Chondrocyte (in vitro differentiated cells): ENCODE data around the gene SCARF1. TPM values are rescaled to one million over a fixed set of nuclear protein-coding genes. Genes with fewer than 3 reads are reported as not detected.

Experiments
- DNase-seq: peaks from one replicate; pipeline ENCODE4 v3.0.0; 2021; ENCODE audit warnings: mixed read lengths, low spot score
- H3K27ac Mint-ChIP-seq: one replicate; pipeline ENCODE4 v1.8.0; 2021; ENCODE audit warnings: mild to moderate bottlenecking, moderate library complexity, mixed read lengths; ENCODE audit not compliant: unreplicated experiment
- H3K27me3 Mint-ChIP-seq: 2 replicates; pipeline ENCODE4 v1.8.0; 2021; ENCODE audit warnings: low read depth, mixed read lengths
- H3K36me3 Mint-ChIP-seq: 2 replicates; pipeline ENCODE4 v1.8.0; 2021; ENCODE audit warnings: low read depth, mixed read lengths
- H3K4me1 Mint-ChIP-seq: 2 replicates; pipeline ENCODE4 v1.8.0; 2021; ENCODE audit warnings: low read depth, mild to moderate bottlenecking, mixed read lengths
- H3K4me3 Mint-ChIP-seq: one replicate; pipeline ENCODE4 v1.8.0; 2021; ENCODE audit warnings: mild to moderate bottlenecking, moderate library complexity, mixed read lengths; ENCODE audit not compliant: unreplicated experiment
- H3K9me3 Mint-ChIP-seq: 2 replicates; pipeline ENCODE4 v1.8.0; 2021; ENCODE audit warnings: low read depth, mixed read lengths
- CTCF ChIP-seq: fragments of 200-600 bp; sonication (generic); IDR thresholded peaks from 2 replicates; pipeline ENCODE4 v1.5.0; 2021; ENCODE audit warnings: antibody characterized with exemption, mild to moderate bottlenecking, moderate library complexity
- total RNA-seq: library from RNA; stranded (reverse); gene quantifications from 3 replicates; pipeline ENCODE4 v1.2.1, GENCODE V29; 2021

The SCARF1 gene
- total RNA-seq, 1 donor from 2014 or later = 0.42 TPM

- Mint-ChIP-seq H3K27me3 (peaks cover 3% of the 10 kb centered on the region), H3K9me3 (no peaks in the 10 kb centered on the region), H3K4me1 (peaks cover 4% of the 10 kb centered on the region), H3K27ac (no peak overlapping the region), H3K36me3 (no peaks in the 10 kb centered on the region), H3K4me3 (no peak overlapping the region)
- DNase-seq = no peak
- TF ChIP-seq CTCF = no peak
Measured at GRCh38 chr17:1625053-1625452, 20.5 kb downstream of the SCARF1 start.

DNA sequence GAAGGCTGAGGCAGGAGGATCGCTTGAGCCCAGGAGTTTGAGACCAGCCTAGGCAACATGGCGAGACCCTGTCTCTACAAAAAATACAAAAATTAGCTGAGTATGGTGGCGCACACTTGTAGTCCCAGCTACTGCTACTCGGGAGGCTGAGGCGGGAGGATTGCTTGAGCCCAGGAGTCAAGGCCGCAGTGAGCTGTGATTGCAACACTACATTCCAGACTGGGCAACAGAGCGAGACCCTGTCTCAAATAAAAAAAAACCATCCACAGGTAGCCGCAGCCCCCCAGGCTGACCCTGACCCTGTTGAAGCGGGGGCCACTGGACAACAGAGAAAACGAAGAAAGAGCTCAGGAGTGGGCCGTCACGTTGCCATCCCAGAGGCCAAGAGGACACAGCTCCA lies 20.9 kb downstream of the SCARF1 start:
- Mint-ChIP-seq H3K9me3 (no peaks in the 10 kb centered on the region), H3K4me1 (peaks cover 3% of the 10 kb centered on the region), H3K27ac (no peak overlapping the region), H3K4me3 (no peak overlapping the region), H3K36me3 (no peaks in the 10 kb centered on the region), H3K27me3 (peaks cover 3% of the 10 kb centered on the region)
- TF ChIP-seq CTCF = no peak
- no peak for DNase-seq

GRCh38 chr17:1623057-1623630 lies 22.4 kb downstream of the SCARF1 start:
- no peak for DNase-seq
- Mint-ChIP-seq H3K36me3 (no peaks in the 10 kb centered on the region), H3K4me1 (peaks cover 3% of the 10 kb centered on the region)

GRCh38 chr17:1621273-1621954 lies 24.1 kb downstream of the SCARF1 start:
- DNase-seq = no peak
- H3K4me1 Mint-ChIP-seq = peaks cover 5% of the 10 kb centered on the region
- no peaks in the 10 kb centered on the region for H3K9me3 Mint-ChIP-seq
- peaks cover 3% of the 10 kb centered on the region for H3K27me3 Mint-ChIP-seq
- H3K27ac Mint-ChIP-seq = no peak overlapping the region
- no peak for TF ChIP-seq CTCF
- no peak overlapping the region for H3K4me3 Mint-ChIP-seq
- H3K36me3 Mint-ChIP-seq = no peaks in the 10 kb centered on the region

More at GRCh38 chr17:1623057-1623630, 22.4 kb downstream of the SCARF1 start:
- no peak overlapping the region for H3K27ac Mint-ChIP-seq
- no peak overlapping the region for H3K4me3 Mint-ChIP-seq
- H3K9me3 Mint-ChIP-seq = no peaks in the 10 kb centered on the region
- no peak for TF ChIP-seq CTCF
- H3K27me3 Mint-ChIP-seq = peaks cover 3% of the 10 kb centered on the region

DNA sequence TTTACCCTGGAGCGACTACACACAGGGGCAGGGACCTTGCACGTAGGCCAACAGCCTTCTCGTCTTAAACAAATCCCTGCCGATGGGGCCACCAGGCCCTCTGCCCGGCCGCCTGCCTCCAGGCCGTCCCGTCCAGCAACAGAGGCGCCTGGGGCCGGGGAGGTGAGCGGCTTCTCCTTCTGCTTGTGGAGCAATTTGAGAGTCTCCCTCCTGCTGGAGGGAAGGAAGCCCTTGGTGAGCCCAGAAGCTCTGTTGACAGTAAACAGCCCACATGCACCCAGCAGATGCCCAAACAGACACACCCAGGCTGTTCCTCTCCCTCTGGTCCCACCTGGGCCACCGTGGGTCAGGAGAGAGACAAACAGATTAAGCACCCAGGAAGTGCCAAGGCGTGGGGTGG lies 25.0 kb downstream of the SCARF1 start:
- H3K27ac Mint-ChIP-seq = no peak overlapping the region

More for the DNA sequence above, 25.0 kb downstream of the SCARF1 start:
- DNase-seq = no peak
- Mint-ChIP-seq H3K4me3 (no peak overlapping the region), H3K36me3 (no peaks in the 10 kb centered on the region), H3K4me1 (peaks cover 5% of the 10 kb centered on the region), H3K27me3 (no peaks in the 10 kb centered on the region), H3K9me3 (no peaks in the 10 kb centered on the region)
- TF ChIP-seq CTCF = no peak
